Right lobe of liver (tissue), 6 donors: ENCODE data around the gene RPP14. TPM values are rescaled to one million over a fixed set of nuclear protein-coding genes. Genes with fewer than 3 reads are reported as not detected.

ENCODE experiments used
- ATAC-seq, 4 donors: fragments of 200-7000 bp; cut with Tn5 transposase; one replicate each; pipeline ENCODE4 v1.9.1; 2020; ENCODE audit warnings: mild to moderate bottlenecking in 4 of 4, moderate library complexity in 4 of 4
- DNase-seq, 3 donors: peaks; one replicate each; pipeline ENCODE4 v3.0.0-alpha.2; 2020
- H3K27ac ChIP-seq, 3 donors: fragments of 200-600 bp; one replicate each; pipeline ENCODE4 v1.8.0; 2022
- H3K27me3 ChIP-seq, 2 donors: fragments of 200-600 bp; one replicate each; pipeline ENCODE4 v1.8.0; 2022
- H3K36me3 ChIP-seq, 4 donors: fragments of 200-600 bp; sonication (generic) in 1 of 4; one replicate each; pipeline versions ENCODE4 v1.5.1 to v1.8.0; 2017 to 2022; ENCODE audit warnings: control low read depth in 1 of 4
- H3K4me1 ChIP-seq, 4 donors: fragments of 200-600 bp; sonication (generic) in 1 of 4; one replicate each; pipeline versions ENCODE4 v1.5.1 to v1.8.0; 2017 to 2022; ENCODE audit warnings: control low read depth in 1 of 4
- H3K4me3 ChIP-seq, 3 donors: fragments of 200-600 bp; one replicate each; pipeline ENCODE4 v1.8.0; 2022
- H3K9me3 ChIP-seq, 4 donors: fragments of 200-600 bp; sonication (generic) in 1 of 4; one replicate each; pipeline versions ENCODE4 v1.5.1 to v1.8.0; 2017 to 2022; ENCODE audit warnings: control low read depth in 1 of 4
- POLR2A ChIP-seq: fragments of 450-650 bp; IDR thresholded peaks from one replicate; pipeline ENCODE4 v1.6.1; 2017; ENCODE audit warnings: antibody characterized with exemption, mild to moderate bottlenecking
- WGBS: methylation state at CpG from one replicate; pipeline ENCODE4 v1.1.6; 2018; ENCODE audit warnings: low coverage, low lambda C conversion rate; ENCODE audit not compliant: insufficient coverage; ENCODE audit errors: missing lambda C conversion rate; 5-methylcytosine and 5-hydroxymethylcytosine counted together
- intact Hi-C, 2 donors: fragments of 100-400 bp; cut with DNase I; formaldehyde crosslinking; loops; one replicate each; pipeline versions ENCODE4 v1.11.2 to v1.14.1; 2022
- total RNA-seq, 6 experiments: library from RNA; depleted of rRNA in 2 of 6; stranded (reverse); fragments of >200 nt in 2 of 6; fragmentation: NEBNext Ultra II Directional in 3 of 6; extraction: Animal tissue kit (Norgen Biotek cat#: 25700) in 3 of 6; gene quantifications; one replicate each; pipeline versions ENCODE4 v1.1.0 to v1.2.4, GENCODE V29; 2016 to 2023
- TF ChIP-seq, protein P1 (sequence below), 4 donors: fragments of 200-600 bp in 3 of 4; fragments of 450-650 bp in 1 of 4; IDR thresholded peaks; one replicate each; pipeline versions ENCODE4 v1.5.1 to v1.8.0; 2016 to 2022; ENCODE audit warnings: antibody characterized with exemption in 4 of 4, mild to moderate bottlenecking in 2 of 4
- donor health status: DM: no; HTN: yes; CAD: no.
- donor health status: DM: no; HTN: no; CAD: no.
- donor health status: DM: no; HTN: no; CAD: no.
- donor health status: DM: no; HTN: yes; CAD: no.
- donor health status: DM: no; HTN: yes; CAD: no.

Gene RPP14
- total RNA-seq, 6 experiments from 2014 or later = 7.9 to 12.6 (median 10.6) TPM

DNA sequence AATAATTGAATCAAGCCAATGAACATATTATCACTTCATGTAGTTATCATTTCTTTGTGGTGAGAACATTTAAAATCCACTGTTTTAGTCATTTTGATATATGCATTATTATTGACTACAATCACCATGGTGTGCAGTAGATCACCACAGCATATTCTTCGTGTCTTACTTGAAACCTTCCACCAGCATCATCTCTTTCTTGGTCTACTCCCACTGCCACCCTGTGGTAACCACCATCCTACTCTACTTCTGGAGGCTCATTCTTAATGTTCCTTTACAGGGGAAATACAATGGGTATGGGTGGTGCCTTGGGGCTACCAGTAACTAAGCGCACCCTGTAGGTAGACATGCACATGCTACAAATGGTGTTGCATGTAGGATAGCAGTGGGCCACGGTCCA is 52.0 kb downstream of the RPP14 start:
- Histone ChIP-seq H3K4me1 (no peaks in the 10 kb centered on the region), H3K4me3 (no peak overlapping the region), H3K27me3 (no peaks in the 10 kb centered on the region), H3K36me3 (no peaks in the 10 kb centered on the region), H3K27ac (no peak overlapping the region), H3K9me3 (no peaks in the 10 kb centered on the region)
- no peak for ATAC-seq
- 75% methylated on average over 1 of the region's 3 CpGs for WGBS
- TF ChIP-seq, protein P1, sequence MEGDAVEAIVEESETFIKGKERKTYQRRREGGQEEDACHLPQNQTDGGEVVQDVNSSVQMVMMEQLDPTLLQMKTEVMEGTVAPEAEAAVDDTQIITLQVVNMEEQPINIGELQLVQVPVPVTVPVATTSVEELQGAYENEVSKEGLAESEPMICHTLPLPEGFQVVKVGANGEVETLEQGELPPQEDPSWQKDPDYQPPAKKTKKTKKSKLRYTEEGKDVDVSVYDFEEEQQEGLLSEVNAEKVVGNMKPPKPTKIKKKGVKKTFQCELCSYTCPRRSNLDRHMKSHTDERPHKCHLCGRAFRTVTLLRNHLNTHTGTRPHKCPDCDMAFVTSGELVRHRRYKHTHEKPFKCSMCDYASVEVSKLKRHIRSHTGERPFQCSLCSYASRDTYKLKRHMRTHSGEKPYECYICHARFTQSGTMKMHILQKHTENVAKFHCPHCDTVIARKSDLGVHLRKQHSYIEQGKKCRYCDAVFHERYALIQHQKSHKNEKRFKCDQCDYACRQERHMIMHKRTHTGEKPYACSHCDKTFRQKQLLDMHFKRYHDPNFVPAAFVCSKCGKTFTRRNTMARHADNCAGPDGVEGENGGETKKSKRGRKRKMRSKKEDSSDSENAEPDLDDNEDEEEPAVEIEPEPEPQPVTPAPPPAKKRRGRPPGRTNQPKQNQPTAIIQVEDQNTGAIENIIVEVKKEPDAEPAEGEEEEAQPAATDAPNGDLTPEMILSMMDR (IDR thresholded peaks at IDR 0.05) = no peak
- TF ChIP-seq POLR2A = no peak
- intact Hi-C loops = no loop called here
- no peak for DNase-seq

DNA sequence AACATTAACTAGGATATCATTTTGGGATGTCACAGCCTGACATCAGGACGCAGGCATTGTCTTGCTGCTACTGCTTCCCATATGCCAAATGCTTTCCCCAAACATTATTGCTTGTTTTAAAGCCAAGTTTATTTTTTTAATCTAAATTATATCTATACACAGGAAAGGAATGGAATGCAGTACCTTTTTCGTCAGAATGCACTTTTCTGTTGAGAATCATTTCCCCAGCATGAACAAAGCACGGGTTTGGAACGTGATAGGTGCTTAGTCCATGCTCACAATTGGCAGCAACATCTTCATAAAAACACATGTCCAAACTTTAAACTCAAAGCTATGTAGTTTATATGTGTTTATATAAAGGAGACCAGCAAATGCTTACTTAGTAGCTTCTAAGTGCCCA is 52.8 kb downstream of the RPP14 start:
- 81% methylated on average over 4 of the region's 4 CpGs for WGBS
- intact Hi-C loops = no loop called here
- DNase-seq (no peak), ATAC-seq (no peak)
- TF ChIP-seq, protein P1 (IDR thresholded peaks at IDR 0.05) = no peak
- TF ChIP-seq POLR2A = no peak
- H3K27me3 ChIP-seq = no peaks in the 10 kb centered on the region
- no peaks in the 10 kb centered on the region for H3K36me3 ChIP-seq
- no peaks in the 10 kb centered on the region for H3K4me1 ChIP-seq
- no peak overlapping the region for H3K4me3 ChIP-seq
- no peaks in the 10 kb centered on the region for H3K9me3 ChIP-seq
- H3K27ac ChIP-seq = no peak overlapping the region

DNA sequence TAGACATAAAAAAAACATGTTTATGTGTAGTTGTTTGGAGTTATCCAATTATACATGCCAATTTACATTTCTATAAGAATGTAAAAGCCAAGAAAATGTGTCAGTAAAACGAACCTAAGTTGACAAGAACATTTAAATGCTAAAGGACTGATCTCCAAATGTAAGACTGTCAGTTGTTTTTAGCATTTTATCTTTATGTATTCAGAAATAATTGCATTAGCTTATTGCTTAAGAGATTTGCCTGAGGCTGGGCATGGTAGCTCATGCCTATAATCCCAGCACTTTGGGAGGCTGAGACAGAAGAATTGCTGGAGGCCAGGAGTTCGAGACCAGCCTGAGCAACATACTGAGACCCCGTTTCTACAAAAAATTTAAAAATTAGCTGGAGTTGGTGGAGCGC is 53.6 kb downstream of the RPP14 start:
- Histone ChIP-seq H3K4me3 (no peak overlapping the region), H3K27me3 (no peaks in the 10 kb centered on the region), H3K27ac (no peak overlapping the region), H3K36me3 (no peaks in the 10 kb centered on the region), H3K9me3 (no peaks in the 10 kb centered on the region), H3K4me1 (no peaks in the 10 kb centered on the region)
- 90% methylated on average over 3 of the region's 4 CpGs for WGBS
- ATAC-seq = no peak
- no peak for DNase-seq
- no peak for TF ChIP-seq POLR2A
- intact Hi-C loops = no loop called here

DNA sequence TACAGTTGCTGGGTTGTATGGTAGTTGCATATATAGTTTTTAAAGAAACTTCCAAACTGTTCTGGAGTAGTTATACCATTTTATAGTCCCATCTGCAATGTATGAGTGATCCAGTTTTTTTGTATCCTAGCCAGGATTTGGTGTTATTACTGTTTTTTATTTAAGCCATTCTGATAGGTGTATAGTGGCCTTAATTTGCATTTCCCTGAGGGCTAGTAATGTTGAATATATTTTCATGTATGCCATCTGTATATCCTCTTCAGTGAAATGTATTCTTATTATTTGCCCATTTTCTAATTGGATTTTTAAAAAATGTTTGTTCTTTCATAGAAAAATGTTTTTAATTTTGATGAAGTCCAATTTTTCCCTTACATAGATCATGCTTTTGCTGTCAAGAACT is 55.8 kb downstream of the RPP14 start:
- intact Hi-C loops = no loop called here
- no peak for DNase-seq

DNA sequence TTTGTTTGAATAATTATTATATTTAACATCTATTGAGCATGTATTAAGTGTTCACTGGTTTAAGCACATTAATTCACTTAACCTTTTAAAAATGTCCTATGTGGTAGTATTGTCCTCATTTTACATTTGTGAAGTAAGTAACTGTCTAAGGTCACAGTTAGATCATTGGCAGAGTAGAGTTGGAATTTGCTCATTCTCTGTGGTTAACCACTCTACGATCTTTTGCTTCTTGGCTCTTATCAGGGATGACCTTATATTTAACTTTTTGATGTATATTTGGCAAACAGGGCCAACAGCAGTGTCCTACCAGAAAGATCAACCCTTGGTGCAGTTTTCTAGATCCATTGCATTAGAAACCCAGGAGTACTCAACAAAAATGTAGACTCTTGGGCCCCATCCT is 60.7 kb downstream of the RPP14 start:
- TF ChIP-seq, protein P1 (IDR thresholded peaks at IDR 0.05) = no peak
- TF ChIP-seq POLR2A = no peak
- Histone ChIP-seq H3K4me1 (peaks cover 0 to 8% (median 0%) of the 10 kb centered on the region in 4 donors), H3K27ac (no peak overlapping the region), H3K27me3 (no peaks in the 10 kb centered on the region), H3K9me3 (no peaks in the 10 kb centered on the region), H3K4me3 (no peak overlapping the region), H3K36me3 (peaks cover 0 to 2% (median 0%) of the 10 kb centered on the region in 4 donors)
- 5% methylated on average over 1 of the region's 1 CpG for WGBS
- no peak for ATAC-seq
- intact Hi-C loops = no loop called here
- no peak for DNase-seq

More for the DNA sequence above, 55.8 kb downstream of the RPP14 start:
- ATAC-seq = no peak
- no peak for TF ChIP-seq POLR2A
- TF ChIP-seq, protein P1 (IDR thresholded peaks at IDR 0.05) = no peak
- Histone ChIP-seq H3K4me1 (no peaks in the 10 kb centered on the region), H3K9me3 (no peaks in the 10 kb centered on the region), H3K36me3 (no peaks in the 10 kb centered on the region), H3K27me3 (no peaks in the 10 kb centered on the region), H3K4me3 (no peak overlapping the region), H3K27ac (no peak overlapping the region)
